A673 (cell line): ENCODE results near the gene GCAT.

ENCODE experiments used
- EZH2 ChIP-seq: fragments of 200-600 bp; sonication (generic); IDR thresholded peaks from 2 replicates; pipeline ENCODE4 v1.6.1; 2017; ENCODE audit warnings: borderline replicate concordance, low read depth, mild to moderate bottlenecking, mixed read lengths, antibody characterized with exemption, low read length; ENCODE audit not compliant: poor library complexity, severe bottlenecking
- TF ChIP-seq, protein P1 (sequence below): fragments of 300-800, 200-600 bp; sonication (generic); conservative IDR thresholded peaks from 2 replicates; pipeline ENCODE4 v1.5.1; 2017; ENCODE audit warnings: low read depth, mild to moderate bottlenecking, antibody characterized with exemption, low read length, moderate library complexity, mixed read lengths

DNA sequence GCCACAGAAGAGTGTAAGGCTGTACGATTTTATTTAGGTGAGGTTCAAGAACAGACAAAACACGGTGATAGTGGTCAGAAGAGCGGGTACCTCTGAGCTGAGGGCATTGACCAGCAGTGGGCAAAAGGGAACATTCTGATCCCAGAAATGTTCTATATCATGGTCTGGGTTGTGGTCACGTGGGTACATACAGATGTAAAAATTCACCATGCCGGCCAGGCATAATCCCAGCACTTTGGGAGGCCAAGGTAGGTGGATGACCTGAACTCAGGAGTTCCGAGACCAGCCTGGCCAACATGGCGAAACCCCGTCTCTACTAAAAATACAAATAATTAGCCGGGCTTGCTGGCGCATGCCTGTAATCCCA is 31.1 kb upstream of the GCAT start:
- TF ChIP-seq, protein P1, sequence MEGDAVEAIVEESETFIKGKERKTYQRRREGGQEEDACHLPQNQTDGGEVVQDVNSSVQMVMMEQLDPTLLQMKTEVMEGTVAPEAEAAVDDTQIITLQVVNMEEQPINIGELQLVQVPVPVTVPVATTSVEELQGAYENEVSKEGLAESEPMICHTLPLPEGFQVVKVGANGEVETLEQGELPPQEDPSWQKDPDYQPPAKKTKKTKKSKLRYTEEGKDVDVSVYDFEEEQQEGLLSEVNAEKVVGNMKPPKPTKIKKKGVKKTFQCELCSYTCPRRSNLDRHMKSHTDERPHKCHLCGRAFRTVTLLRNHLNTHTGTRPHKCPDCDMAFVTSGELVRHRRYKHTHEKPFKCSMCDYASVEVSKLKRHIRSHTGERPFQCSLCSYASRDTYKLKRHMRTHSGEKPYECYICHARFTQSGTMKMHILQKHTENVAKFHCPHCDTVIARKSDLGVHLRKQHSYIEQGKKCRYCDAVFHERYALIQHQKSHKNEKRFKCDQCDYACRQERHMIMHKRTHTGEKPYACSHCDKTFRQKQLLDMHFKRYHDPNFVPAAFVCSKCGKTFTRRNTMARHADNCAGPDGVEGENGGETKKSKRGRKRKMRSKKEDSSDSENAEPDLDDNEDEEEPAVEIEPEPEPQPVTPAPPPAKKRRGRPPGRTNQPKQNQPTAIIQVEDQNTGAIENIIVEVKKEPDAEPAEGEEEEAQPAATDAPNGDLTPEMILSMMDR = no peak
- no peak for TF ChIP-seq EZH2
